ENCODE data around the gene GTPBP6. TPM values are rescaled to one million over a fixed set of nuclear protein-coding genes. Genes with fewer than 3 reads are reported as not detected.
A peak's percentile ranks its signal among the peaks of the same experiment; 100 is the strongest.

The GTPBP6 gene, protein sequence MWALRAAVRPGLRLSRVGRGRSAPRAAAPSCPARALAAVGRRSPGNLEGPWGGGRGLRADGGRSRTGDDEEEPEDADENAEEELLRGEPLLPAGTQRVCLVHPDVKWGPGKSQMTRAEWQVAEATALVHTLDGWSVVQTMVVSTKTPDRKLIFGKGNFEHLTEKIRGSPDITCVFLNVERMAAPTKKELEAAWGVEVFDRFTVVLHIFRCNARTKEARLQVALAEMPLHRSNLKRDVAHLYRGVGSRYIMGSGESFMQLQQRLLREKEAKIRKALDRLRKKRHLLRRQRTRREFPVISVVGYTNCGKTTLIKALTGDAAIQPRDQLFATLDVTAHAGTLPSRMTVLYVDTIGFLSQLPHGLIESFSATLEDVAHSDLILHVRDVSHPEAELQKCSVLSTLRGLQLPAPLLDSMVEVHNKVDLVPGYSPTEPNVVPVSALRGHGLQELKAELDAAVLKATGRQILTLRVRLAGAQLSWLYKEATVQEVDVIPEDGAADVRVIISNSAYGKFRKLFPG
- total RNA-seq: 51.9 TPM
- long read RNA-seq, transcript GTPBP6-201 (10 exons, 1,907 nt): major isoform, 215 of 296 reads
- long read RNA-seq, partial matches to known transcripts: 40 of 296 reads
- long read RNA-seq, other reads (novel, unspliced or antisense): 39 of 296 reads

DNA sequence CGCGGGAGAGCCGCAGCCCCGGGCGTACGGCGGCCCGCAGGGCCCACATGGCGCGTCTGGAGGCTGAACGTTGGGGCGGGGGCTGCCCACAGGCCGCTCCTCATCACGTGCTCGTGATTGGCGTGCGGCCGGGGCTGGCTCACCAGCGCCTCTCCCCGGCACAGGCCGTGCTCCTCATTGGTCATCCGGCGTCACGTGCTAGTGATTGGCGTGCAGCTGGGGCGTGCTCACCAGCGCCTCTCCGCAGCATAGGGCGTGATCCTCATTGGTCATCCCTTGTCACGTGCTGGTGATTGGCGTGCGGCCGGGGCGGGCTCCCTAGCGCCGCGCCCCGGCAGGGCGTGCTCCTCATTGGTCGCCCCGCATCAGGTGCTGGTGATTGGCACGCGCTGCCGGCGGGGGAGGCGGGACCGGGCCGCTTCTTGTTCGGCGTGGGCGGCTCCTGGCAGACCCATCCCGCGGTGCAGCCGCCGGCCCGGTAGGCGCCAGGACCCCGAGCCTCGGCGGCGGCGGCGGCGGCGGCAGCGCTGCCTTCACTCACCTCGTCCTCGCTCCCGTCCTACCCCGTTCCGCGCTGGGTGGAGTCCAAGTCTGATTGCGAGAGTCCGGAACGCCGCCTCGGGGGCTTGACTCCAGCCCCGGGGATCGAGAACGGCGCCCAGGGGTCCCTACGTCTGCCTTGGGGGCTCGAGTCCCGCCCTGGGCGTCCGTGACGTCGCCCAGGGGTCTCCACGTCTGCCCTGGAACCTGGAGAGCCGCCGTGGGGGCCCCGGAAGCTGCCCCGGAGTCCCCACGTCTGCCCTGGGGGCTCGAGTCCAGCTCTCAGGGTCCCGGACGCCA lies at the start of gene GTPBP6:
Gene GTPBP6 (minus strand): TSS at position 58 of the 840 bp plus-strand sequence. CDS start 9 bp downstream, at position 49.
- intact Hi-C loops (cut with micrococcal nuclease): no loop called here
- DNase-seq: peak; percentile 99
- peak; percentile 89 for ATAC-seq

DNA sequence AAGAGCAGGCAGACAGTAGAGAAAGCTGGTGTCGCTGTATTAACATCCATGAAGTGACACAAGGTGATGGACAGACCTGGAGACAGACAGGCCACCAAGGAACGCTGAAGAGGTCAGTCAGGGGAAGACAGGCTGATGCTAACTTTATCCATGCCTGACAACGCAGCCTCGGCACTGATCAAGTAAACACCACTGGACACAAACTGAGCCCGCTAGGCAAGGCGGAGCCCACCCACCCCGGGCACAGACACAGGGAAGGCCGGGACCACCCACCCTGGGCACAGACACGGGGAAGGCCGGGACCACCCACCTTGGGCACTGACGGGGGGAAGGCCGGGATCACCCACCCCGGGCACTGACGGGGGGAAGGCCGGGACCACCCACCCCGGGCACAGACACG lies 49.3 kb upstream of the GTPBP6 start:
- peak; percentile 27 for DNase-seq
- peak; percentile 32 for ATAC-seq
- intact Hi-C loops (cut with micrococcal nuclease): no loop called here

DNA sequence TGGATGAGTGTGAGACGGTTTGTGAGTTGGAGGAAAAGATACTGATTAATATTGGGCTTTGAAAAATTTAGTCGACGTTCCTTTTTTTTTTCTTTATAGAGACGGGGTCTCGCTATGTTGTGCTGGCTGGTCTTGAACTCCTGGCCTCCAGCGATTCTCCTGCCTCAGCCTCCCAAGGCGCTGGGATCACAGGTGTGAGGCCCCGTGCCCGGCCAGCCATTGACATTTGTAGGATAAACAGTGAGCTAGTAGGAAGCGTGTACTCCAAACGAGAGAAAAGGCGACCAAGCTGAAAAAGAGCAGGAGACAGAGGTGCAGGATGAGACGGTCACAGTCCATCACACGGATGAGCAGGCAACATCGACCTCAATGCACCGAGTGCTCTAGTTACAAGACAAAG lies 48.8 kb upstream of the GTPBP6 start:
- DNase-seq: peak; percentile 13
- intact Hi-C loops (cut with micrococcal nuclease): no loop called here
- no peak for ATAC-seq

DNA sequence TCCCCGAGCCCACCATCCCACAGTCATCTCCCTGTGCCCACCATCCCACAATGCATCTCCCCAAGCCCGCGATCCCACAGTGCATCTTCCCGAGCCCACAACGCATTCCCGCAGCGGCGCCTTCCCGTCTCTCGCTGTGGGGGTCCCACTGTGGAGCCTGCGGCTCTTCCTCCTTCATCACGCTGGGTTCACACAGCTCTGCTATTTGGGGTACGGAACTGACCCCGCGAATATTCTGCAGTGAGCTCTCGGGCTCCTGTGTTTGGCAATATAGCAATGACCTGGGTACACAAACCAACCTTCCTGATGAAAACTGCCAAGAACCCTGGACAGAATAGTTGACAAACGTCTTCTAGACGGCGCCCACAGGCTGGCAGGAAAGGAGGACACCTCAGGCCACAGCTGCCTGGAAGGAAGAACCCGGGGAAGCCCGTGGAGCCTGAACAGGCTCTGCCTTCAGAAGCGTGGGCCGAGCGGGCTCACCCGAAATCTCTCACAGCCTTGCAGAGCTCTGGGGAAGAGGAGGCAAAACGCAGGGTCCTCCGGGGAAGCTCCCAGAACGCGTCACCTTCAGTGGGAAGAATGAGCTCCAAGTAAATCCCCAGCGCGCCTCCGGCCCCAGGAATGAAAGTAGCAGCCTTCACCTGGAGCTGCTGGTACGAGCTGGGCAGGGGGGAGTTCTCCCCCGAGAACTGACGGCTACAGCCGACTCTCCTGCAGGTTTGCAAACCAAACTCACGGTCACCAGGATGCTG lies 45.2 kb upstream of the GTPBP6 start:
- intact Hi-C loops (cut with micrococcal nuclease): no loop called here
- DNase-seq (no peak), ATAC-seq (no peak)

DNA sequence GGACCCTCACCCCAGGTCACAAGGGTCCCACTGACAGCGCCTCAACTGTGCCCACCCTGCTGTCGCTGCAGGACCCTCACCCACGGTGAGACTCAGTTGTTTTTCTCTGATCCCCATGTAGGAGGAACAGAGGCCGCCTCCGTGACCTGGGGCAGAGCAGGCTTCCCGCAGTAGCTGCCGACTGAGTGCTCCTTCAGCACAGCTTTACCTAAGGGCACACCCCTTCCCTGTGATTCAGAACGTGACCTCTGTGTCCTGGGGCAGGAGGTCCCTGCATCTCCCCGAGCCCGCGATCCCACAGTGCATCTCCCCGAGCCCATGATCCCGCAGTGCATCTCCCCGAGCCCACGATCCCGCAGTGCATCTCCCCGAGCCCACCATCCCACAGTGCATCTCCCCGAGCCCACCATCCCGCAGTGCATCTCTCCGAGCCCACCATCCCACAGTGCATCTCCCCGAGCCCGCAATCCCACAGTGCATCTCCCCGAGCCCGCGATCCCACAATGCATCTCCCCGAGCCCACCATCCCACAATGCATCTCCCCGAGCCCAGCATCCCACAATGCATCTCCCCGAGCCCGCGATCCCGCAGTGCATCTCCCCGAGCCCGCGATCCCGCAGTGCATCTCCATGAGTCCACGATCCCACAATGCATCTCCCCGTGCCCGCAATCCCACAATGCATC lies 44.5 kb upstream of the GTPBP6 start:
- DNase-seq: no peak
- no peak for ATAC-seq
- intact Hi-C loops (cut with micrococcal nuclease): no loop called here

DNA sequence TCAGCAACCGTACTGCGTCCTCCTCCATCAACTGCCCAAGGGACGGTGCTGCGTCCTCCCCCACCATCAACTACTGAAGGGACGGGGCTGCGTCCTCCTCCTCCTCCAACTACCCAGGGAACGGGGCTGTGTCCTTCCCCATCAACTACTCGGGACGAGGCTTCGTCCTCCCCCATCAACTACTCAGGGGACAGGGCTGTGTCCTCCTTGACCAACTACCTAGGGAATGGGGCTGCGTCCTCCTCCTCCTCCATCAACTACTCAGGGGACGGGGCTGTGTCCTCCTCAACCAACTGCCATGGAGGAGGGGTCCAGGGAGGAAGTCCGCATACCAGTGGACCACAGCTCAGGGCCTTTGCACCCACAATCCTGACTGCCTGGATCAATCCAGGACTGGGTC lies 43.8 kb upstream of the GTPBP6 start:
- DNase-seq (no peak), ATAC-seq (no peak)
- intact Hi-C loops (cut with micrococcal nuclease): no loop called here

DNA sequence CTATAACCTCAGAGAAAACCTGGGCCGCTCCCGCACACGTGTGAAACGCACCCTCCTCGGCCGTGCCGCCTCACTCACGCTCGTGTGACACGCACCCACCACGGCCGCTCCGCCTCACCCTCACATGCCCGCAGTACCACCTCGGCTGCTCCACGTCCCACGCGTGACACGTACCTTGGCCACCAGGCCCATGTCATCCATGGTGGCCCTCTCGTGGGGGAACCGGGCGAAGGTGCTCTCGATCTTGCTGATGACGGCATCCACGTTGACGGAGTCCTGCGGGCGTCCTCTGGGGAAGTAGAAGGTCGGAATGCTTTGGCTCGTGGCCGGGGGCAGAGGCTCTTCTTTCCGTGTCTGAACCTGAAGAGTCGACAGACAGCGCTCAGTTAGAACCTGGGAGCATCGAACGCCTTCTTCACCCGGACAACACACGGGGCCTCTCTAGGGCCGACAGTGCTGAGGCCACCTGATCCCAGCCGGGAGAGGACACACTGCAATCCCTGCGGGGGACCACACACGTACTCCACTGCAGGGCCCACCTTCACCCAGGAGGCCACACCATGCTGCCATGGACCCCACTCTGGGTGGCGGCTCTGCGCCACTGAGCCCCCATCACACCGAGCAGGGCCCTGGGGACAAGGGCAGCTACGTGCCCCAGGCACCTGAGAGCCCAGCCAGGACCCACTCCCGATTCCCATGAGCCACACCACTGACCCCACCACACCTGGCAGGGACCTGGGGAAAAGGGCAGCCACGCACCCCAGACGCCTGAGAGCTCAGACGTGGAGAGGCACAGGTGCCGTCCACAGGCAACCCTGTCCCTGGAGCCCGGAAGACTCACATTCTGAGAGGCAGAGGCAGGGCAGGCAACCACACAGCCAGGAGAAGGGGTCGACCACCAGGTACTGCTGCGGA lies 42.9 kb upstream of the GTPBP6 start:
- intact Hi-C loops (cut with micrococcal nuclease): no loop called here
- ATAC-seq (peak; percentile 28), DNase-seq (no peak)

DNA sequence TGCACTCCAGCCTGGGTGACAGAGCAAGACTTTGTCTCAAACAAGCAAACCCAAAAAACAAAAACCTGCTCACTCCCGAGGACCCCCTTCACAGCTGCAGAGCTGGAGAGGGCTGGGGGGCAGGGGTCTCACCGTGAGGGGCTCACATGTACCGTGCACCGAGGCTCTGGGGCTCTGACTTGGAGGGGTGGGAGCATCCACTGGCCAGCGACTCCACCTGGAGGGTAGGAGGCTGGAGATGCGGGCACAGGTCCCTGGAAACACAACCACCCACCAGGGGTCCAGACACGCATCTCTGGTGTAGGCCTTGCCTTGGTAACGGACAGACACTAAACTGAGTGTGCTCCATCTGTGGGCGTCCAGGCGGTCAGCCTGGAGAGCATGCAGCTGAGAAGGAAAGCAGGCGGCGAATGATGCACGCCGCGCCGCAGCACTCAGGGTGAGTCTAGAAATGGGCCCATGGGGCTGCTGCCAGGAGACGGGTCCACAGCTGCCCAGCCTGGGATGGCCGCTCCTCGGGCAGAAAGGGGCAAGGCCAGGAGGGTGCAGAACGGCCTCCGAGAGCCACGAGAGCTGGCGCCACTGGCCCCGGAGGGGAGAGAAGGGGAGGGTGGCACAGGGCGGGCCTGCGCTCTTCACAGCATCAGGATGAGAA lies 42.0 kb upstream of the GTPBP6 start:
- DNase-seq: no peak
- intact Hi-C loops (cut with micrococcal nuclease): no loop called here
- ATAC-seq: no peak

DNA sequence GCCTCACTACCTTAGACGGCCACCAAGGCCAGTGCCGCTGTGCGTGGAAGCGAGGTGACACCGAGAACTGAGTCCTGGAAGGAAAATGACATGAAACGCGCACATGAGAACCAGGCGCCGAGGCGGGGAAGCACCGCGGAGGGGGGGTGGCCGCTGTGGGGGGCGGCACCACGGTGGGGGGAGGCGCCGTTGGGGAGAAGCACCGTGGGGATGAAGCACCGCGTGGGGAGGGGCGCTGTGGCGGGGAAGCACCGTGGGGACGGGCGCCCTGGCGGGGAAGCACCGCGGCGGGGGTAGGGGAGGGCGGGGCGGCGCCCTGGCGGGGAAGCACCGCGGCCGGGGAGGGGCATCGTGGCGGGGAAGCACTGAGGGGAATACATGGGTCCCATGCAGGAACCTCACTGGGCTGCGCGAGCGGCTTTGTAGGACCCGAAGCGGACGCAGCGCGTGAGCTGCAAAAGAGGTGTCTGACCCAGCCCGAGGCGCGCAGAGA lies 40.1 kb upstream of the GTPBP6 start:
- ATAC-seq: no peak
- DNase-seq: no peak
- intact Hi-C loops (cut with micrococcal nuclease): no loop called here

DNA sequence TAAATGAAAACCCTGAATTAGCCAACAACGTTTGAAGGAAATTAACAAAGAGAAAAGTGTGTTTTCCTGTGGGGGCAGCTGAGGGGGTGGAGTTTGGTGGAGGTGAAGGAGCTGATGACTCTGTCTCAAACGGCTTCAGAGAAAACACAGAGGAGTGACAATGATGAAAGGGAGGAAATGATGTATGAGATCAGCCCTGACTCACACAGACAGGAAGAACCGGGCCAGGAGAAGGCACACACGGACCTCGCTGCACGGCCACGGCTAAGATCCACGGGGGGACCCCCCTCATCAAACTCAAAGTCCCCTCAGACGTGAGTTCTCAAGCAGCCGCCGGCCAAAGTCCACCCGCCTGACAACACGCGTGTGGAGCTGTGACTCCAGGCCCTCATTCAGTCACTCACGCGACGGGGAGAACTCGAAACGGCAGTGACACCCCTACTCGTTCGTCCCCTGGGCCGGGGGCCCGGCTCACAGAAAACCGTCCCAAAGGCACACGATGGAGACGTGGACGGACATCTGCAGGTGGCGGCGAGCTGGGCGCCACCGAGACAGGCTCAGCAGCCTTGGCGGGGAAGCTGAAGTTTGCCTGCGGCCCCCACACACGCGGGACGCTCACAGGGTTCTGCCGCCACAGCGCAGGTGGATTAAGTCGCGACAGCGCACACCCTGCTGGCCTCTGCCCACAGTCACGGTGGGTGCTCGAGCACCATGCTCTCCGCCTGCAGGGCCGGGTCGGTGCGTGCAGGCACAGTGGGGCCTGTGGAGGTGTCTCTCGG lies 39.3 kb upstream of the GTPBP6 start:
- ATAC-seq: no peak
- DNase-seq: no peak
- intact Hi-C loops (cut with micrococcal nuclease): no loop called here

DNA sequence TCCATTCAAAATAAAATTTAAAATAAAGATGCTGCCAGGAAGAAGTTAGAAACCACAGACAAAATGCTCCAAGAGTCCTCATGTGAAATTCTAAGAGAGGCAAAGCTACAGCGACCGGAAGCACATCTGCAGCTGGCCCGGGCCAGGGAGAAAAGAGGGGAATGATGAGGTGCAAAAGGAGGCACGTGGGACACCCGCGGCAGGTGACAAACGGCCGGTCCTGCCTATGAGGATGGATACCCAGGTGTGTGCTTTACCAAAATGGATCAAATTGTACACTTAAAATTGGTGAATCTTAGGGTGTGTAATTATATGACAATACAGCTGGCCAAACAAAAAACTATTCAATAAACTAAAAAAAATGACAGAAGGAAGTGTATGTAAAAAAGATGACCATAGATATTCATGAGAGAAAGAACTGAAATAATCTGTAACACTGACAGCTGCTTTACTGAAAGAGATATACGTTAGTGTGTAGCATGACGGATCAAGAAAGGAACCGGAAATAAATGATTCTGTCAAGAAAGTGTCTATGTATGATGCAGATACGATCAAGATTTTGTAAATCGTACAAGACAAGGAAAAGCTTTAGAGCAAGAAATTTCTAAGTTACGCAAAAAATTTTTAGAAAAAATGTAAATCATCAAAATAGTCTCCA lies 38.6 kb upstream of the GTPBP6 start:
- no peak for ATAC-seq
- intact Hi-C loops (cut with micrococcal nuclease): no loop called here
- peak; percentile 6 for DNase-seq

DNA sequence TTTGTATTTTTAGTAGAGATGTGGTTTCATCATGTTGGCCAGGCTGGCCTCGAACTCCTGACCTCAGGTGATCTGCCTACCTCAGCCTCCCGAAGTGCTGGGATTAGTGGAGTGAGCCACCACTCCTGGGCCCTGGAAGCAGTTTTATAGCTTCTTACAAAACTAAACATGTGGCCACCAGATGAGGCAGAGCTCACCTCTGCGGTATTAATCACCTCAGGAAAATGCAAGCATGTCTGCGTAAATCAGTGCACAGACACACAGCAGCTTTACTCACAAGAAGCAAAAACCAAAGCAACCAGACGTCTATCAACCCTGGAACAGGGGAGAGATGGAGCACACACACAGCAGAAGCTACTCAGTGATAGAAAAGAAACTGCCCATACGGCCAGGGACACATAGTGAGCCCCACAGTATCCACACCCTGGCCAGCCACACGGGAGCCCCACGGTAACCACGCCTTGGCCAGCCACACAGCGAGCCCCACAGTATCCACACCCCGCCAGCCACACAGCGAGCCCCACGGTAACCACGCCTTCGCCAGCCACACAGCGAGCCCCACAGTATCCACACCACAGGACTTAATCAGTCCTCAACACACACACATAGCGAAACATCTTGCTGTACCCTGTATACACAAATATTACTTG lies 37.9 kb upstream of the GTPBP6 start:
- ATAC-seq (no peak), DNase-seq (peak; percentile 9)
- intact Hi-C loops (cut with micrococcal nuclease): no loop called here

DNA sequence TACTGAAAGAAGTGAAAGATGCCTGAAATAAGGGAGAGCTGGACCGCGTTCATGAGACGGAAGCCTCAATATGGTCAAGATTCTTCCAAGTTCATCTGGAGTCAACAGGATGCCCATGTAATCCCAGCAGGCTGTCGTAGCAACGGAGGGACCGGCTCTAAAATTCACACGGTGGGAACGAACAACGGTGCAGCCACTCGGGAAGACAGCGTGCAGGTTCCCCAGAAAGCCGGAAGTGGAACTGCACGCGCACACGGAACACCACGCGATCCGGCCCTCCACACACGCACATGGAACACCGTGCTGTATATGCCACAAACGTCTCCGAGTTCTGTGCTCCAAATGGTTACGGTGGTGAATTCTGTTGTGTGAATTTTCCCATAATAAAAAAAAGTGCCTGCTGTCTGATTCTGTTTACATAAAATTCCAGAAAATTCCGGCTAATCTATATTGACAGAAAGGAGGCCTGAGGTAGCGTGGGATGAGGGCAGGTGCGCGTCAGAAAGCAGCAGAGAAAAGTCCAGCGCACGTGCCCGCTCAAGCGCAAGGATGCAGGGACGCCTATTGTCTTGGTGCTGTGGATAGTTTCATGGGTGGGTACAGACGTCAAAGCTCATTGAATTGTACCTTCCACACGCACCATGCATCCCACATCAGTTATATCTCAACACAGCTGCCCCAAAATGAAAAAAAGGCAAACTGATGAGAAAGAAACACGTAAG lies 36.9 kb upstream of the GTPBP6 start:
- intact Hi-C loops (cut with micrococcal nuclease): no loop called here
- DNase-seq (peak; percentile 14), ATAC-seq (no peak)
